GM20000 (cell line): ENCODE measurements around the gene PARD3.

ENCODE experiments used
- DNase-seq: peaks from one replicate; pipeline ENCODE4 v3.0.0; 2012; ENCODE audit warnings: low spot score
- CTCF ChIP-seq: IDR thresholded peaks from 2 replicates; pipeline ENCODE4 v1.5.1; 2012; ENCODE audit warnings: mild to moderate bottlenecking, control low read depth; ENCODE audit errors: extremely low read depth, missing control alignments

The PARD3 gene

GRCh38 chr10:34538281-34538829 is 276.7 kb downstream of the PARD3 start:
- TF ChIP-seq CTCF = no peak
- DNase-seq = peak; percentile 14

DNA sequence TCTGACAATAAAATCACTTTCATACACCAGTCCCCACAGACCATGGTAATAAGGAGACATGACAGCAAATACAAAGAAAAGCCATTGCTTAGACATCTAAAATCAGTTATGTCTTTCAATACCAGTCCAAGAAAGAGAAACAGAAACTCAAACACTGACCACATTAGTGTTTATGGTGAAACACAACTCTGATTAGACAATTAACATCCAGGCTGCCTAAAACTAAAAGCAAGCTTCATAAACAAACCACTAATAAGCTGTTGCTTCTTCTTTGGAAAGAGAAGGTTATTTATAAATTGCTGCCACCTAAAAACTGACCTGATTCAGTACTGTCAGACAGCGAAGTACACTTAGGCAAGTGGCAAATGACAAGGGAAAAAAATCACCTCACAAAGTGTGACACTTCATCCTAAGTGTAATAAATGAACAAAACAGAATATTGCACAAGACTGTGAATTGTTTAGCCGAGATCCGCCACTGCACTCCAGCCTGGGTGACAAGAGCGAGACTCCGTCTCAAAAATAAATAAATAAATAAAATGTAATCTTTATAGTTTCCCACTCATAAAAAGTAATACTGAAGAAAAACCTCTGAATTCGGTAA is 277.4 kb downstream of the PARD3 start:
- DNase-seq = peak; percentile 49
- TF ChIP-seq CTCF = no peak

- no peak for DNase-seq
- no peak for TF ChIP-seq CTCF
Observed at GRCh38 chr10:34535872-34536271, 279.2 kb downstream of the PARD3 start.

- no peak for TF ChIP-seq CTCF
- DNase-seq = no peak
Observed at GRCh38 chr10:34530778-34531177, 284.3 kb downstream of the PARD3 start.

DNA sequence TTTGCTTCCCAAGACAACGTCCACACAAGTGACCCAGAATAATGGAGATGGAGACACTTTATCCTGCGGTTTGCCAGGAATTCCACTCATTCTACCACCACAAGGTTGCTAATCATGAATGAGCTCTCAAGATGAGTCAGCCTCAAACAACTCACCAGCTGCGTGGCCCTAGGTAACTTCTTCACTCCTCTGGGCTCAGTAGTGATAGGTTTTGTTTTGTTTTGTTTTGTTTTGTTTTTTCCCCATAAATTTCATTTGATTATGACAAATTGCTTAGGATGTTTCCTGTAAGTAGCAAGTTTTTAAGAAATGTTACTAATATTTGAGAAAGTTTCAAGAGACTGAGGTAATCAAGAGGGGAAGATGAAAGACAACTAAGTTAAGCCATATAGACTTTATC is 286.8 kb downstream of the PARD3 start:
- no peak for TF ChIP-seq CTCF
- DNase-seq = no peak

DNA sequence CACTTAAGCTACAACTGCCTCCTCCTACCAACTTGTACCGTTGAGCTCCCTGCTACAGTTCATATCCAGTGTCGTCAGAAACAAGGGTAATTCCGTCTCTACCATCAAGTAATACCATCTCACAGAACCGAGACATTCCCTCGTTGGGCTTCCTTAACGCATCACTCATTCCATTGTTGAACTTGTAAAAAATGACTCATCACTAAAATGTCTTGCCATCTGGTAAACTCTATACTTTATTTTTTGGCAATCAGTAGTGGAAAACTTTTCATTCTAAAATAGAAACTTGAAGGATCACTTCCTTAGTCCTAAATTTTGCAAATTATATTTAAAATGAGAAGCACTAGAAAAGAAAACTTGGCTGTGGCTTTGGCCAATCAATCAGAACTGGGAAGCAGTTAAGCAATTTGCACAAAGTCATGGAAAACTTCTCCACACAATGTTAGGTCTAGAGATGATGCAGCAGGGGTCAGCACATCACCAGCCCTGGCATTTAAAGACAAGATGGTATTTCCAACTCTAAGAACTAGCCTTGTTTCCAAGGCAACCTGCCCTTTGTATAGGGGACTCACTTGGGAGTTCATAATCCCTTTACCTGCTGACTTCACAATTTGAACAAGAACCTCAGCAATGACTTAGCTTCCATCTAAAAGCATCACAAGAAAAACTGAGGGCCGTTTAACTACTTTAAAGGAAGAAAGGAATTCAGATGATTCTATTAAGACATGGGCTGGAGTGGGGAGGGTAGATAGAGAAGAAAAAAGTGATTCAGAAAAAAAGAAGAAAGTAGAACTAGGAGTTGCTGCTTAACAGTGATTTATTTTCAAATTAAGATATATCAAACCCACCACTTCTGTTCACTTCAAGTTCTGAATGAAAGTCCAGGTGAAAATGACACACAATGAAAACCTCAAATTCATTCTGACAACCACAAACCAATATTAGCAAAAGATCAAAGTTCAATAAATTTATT is 288.1 kb downstream of the PARD3 start:
- DNase-seq = no peak

More for the DNA sequence above, 288.1 kb downstream of the PARD3 start:
- TF ChIP-seq CTCF = no peak
